Measurements from ENCODE around the gene WDR45B.

Gene WDR45B

GRCh38 chr17:82629748-82630147, 18.5 kb downstream of the WDR45B start:
- Histone ChIP-seq H3K4me1 (ENCODE audit: low read length) (peaks cover 7% of the 10 kb centered on the region; the same call in 1 of the 2 replicates), H4K20me1 (ENCODE audit: insufficient read depth, low read length) (peaks cover 9% of the 10 kb centered on the region; the same call in 1 of the 2 replicates), H3K9ac (ENCODE audit: low read length) (no peak overlapping the region), H3K27ac (ENCODE audit: low read length) (no peak overlapping the region), H3K4me2 (ENCODE audit: low read length) (no peak overlapping the region), H3K36me3 (replicated peaks; ENCODE audit: low read depth, low read length) (peaks cover 42% of the 10 kb centered on the region), H2AFZ (ENCODE audit: low read depth, low read length) (no peak overlapping the region), H3K79me2 (ENCODE audit: low read length) (peaks cover 33% of the 10 kb centered on the region), H3K4me3 (ENCODE audit: low read length) (no peak overlapping the region), H3K9me3 (ENCODE audit: insufficient read depth, low read length) (no peaks in the 10 kb centered on the region), H3K27me3 (ENCODE audit: low read depth, low read length) (no peaks in the 10 kb centered on the region)
- TF ChIP-seq, protein P1, sequence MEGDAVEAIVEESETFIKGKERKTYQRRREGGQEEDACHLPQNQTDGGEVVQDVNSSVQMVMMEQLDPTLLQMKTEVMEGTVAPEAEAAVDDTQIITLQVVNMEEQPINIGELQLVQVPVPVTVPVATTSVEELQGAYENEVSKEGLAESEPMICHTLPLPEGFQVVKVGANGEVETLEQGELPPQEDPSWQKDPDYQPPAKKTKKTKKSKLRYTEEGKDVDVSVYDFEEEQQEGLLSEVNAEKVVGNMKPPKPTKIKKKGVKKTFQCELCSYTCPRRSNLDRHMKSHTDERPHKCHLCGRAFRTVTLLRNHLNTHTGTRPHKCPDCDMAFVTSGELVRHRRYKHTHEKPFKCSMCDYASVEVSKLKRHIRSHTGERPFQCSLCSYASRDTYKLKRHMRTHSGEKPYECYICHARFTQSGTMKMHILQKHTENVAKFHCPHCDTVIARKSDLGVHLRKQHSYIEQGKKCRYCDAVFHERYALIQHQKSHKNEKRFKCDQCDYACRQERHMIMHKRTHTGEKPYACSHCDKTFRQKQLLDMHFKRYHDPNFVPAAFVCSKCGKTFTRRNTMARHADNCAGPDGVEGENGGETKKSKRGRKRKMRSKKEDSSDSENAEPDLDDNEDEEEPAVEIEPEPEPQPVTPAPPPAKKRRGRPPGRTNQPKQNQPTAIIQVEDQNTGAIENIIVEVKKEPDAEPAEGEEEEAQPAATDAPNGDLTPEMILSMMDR (IDR thresholded peaks at IDR 0.05; ENCODE audit: low read depth, low read length), result no peak
- no peak for TF ChIP-seq EZH2phosphoT487 (IDR thresholded peaks at IDR 0.05; ENCODE audit: low read depth)

DNA sequence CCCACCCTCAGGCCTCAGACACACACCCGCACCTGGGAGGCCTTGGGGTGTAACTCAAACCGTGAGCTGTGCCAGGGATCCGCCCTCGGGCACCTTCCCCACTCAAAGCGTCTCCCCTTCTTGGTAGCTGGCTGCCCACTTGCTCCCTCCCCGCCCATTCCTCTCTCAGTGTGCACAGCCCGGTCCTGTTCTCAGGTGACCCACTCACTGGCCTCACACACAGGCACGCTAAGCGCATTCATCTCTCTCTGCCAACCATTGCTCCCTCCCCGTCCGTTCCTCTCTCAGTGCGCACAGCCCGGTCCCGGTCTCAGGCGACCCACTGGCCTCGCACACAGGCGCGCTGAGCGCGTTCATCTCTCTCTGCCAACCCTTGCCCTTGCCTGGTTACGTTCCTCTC, 20.8 kb downstream of the WDR45B start:
- H3K36me3 ChIP-seq (replicated peaks; ENCODE audit: low read depth, low read length), result peaks cover 39% of the 10 kb centered on the region
- no peak overlapping the region for H3K4me3 ChIP-seq (ENCODE audit: low read length)
- H3K4me1 ChIP-seq (ENCODE audit: low read length), result peaks cover 7% of the 10 kb centered on the region; the same call in 1 of the 2 replicates
- no peaks in the 10 kb centered on the region for H3K27me3 ChIP-seq (ENCODE audit: low read depth, low read length)
- TF ChIP-seq EZH2phosphoT487 (IDR thresholded peaks at IDR 0.05; ENCODE audit: low read depth), result no peak
- TF ChIP-seq, protein P1 (IDR thresholded peaks at IDR 0.05; ENCODE audit: low read depth, low read length), result no peak
- no peak overlapping the region for H3K9ac ChIP-seq (ENCODE audit: low read length)
- no peak overlapping the region for H2AFZ ChIP-seq (ENCODE audit: low read depth, low read length)
- H3K79me2 ChIP-seq (ENCODE audit: low read length), result peaks cover 15% of the 10 kb centered on the region
- no peak overlapping the region for H3K4me2 ChIP-seq (ENCODE audit: low read length)
- H4K20me1 ChIP-seq (ENCODE audit: insufficient read depth, low read length), result peaks cover 6% of the 10 kb centered on the region; the same call in 1 of the 2 replicates
- H3K9me3 ChIP-seq (ENCODE audit: insufficient read depth, low read length), result no peaks in the 10 kb centered on the region
- H3K27ac ChIP-seq (ENCODE audit: low read length), result no peak overlapping the region

DNA sequence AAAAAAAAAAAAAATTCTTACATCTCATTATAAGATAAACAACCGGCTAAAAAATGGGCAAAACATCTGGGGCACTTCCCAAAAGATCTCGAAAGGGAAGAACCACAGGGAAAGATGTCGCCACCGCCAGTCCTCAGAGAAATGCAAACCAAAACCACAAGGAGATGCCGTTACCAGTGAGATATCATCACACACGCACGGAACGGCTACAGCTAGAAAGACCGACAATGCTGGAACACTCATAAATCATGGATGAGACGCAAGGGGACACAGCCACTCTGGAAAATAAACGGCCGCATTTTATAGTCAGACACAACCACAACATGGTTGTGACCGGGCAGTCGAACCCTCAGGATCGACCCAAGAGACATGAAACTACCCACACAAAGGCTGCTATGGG, 24.5 kb downstream of the WDR45B start:
- H3K79me2 ChIP-seq (ENCODE audit: low read length), result no peaks in the 10 kb centered on the region; the same call in 1 of the 2 replicates
- no peak overlapping the region for H3K4me2 ChIP-seq (ENCODE audit: low read length)
- H4K20me1 ChIP-seq (ENCODE audit: insufficient read depth, low read length), result peaks cover 6% of the 10 kb centered on the region; the same call in 1 of the 2 replicates
- peaks cover 7% of the 10 kb centered on the region; the same call in 1 of the 2 replicates for H3K4me1 ChIP-seq (ENCODE audit: low read length)
- H2AFZ ChIP-seq (ENCODE audit: low read depth, low read length), result no peak overlapping the region
- H3K4me3 ChIP-seq (ENCODE audit: low read length), result no peak overlapping the region
- peaks cover 49% of the 10 kb centered on the region for H3K36me3 ChIP-seq (replicated peaks; ENCODE audit: low read depth, low read length)
- H3K27ac ChIP-seq (ENCODE audit: low read length), result no peak overlapping the region
- no peak overlapping the region for H3K9ac ChIP-seq (ENCODE audit: low read length)
- H3K27me3 ChIP-seq (ENCODE audit: low read depth, low read length), result no peaks in the 10 kb centered on the region
- TF ChIP-seq, protein P1 (IDR thresholded peaks at IDR 0.05; ENCODE audit: low read depth, low read length), result no peak
- TF ChIP-seq EZH2phosphoT487 (IDR thresholded peaks at IDR 0.05; ENCODE audit: low read depth), result no peak
- no peaks in the 10 kb centered on the region for H3K9me3 ChIP-seq (ENCODE audit: insufficient read depth, low read length)

- H3K4me2 ChIP-seq (ENCODE audit: low read length), result no peak overlapping the region
- peaks cover 36% of the 10 kb centered on the region for H3K36me3 ChIP-seq (replicated peaks; ENCODE audit: low read depth, low read length)
- H4K20me1 ChIP-seq (ENCODE audit: insufficient read depth, low read length), result no peaks in the 10 kb centered on the region
- no peaks in the 10 kb centered on the region for H3K4me1 ChIP-seq (ENCODE audit: low read length)
- no peak for TF ChIP-seq EZH2phosphoT487 (IDR thresholded peaks at IDR 0.05; ENCODE audit: low read depth)
- TF ChIP-seq, protein P1 (IDR thresholded peaks at IDR 0.05; ENCODE audit: low read depth, low read length), result no peak
- H2AFZ ChIP-seq (ENCODE audit: low read depth, low read length), result no peak overlapping the region
- H3K9me3 ChIP-seq (ENCODE audit: insufficient read depth, low read length), result no peaks in the 10 kb centered on the region
- no peak overlapping the region for H3K9ac ChIP-seq (ENCODE audit: low read length)
- H3K79me2 ChIP-seq (ENCODE audit: low read length), result no peaks in the 10 kb centered on the region
- no peaks in the 10 kb centered on the region for H3K27me3 ChIP-seq (ENCODE audit: low read depth, low read length)
- no peak overlapping the region for H3K27ac ChIP-seq (ENCODE audit: low read length)
- H3K4me3 ChIP-seq (ENCODE audit: low read length), result no peak overlapping the region
These were observed 28.6 kb downstream of the WDR45B start for GRCh38 chr17:82619641-82620040.

All from OCI-LY3 (cell line).